SK-N-SH treated with all-trans-retinoic acid at 6 μM for 48 hours (cell line): ENCODE measurements around the gene SKI.

ENCODE experiments used
- OSR1 ChIP-seq: fragments of 250-450 bp; sonication (Bioruptor Pico); IDR thresholded peaks from 2 replicates; pipeline ENCODE4 v1.8.0; 2022; ENCODE audit warnings: moderate library complexity, mild to moderate bottlenecking, inconsistent platforms
- RARB ChIP-seq: fragments of 250-450 bp; sonication (Bioruptor Pico); IDR thresholded peaks from 2 replicates; pipeline ENCODE4 v1.8.0; 2021; ENCODE audit warnings: mild to moderate bottlenecking, moderate library complexity

- TF ChIP-seq OSR1 (CRISPR knock-in tag) (no peak), RARB (CRISPR knock-in tag) (no peak)
These were observed 89.3 kb downstream of the SKI start for GRCh38 chr1:2317230-2318065.
